NCI-H2171 (cell line): ENCODE results near the gene ZNF850.
A peak's percentile ranks its signal among the peaks of the same experiment; 100 is the strongest.
"Not testable (repeated sequence)": the region's sequence is repeated elsewhere in the genome, so short reads cannot be mapped to it uniquely, and the experiment has no call there.

Experiments used
- DNase-seq: peaks from one replicate; lab custom pipeline; 2025; lab: John Stamatoyannopoulos, UW

Gene ZNF850

GRCh38 chr19:36772311-36773222 lies at the start of gene ZNF850:
TSS of gene ZNF850 (minus strand) at chr19:36772807. CDS start at chr19:36762606, 10,201 bp downstream.
- peak; percentile 86 for DNase-seq

DNA sequence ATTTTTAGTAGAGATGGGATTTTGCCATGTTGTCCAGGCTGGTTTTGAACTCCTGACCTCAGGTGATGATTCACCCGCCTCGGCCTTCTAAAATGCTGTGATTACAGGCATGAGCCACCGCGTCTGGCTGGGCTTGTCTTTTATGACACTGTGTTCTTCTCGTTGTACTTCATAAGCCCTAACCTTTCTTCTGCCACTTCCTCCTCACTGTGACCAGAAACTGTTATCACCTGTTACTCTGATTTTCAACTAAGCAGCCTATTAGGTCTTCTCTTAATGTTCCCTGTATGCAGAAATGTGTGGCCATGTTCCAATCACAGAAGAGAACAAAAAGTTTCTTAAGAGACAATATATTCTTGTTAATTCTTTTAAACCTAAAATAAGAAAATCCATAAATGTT lies 49.2 kb upstream of the ZNF850 start:
- DNase-seq = no peak

- DNase-seq = no peak
These were observed 46.6 kb upstream of the ZNF850 start for GRCh38 chr19:36819130-36819630.

DNA sequence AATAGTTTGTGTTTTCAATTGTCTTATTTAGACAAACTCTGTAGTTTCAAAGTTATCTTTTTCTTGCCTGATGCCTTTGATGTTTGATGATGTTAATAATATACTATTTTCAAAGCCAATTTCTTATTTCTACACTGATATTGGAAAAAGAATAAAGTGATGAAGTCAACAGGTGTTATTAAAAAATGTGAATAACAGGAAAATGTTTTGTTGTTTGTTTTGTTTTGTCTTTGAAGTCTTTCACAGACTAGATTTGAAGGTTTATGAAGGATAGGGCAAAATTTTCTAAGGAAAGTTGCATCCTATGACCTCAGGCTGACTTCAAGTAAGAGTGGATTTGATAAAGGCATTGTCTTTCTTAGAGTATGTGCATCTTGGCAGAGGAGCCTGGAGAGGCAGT lies 34.4 kb upstream of the ZNF850 start:
- DNase-seq = no peak

GRCh38 chr19:36805364-36805763 lies 32.8 kb upstream of the ZNF850 start:
- DNase-seq = no peak

- DNase-seq = no peak
These were observed 25.1 kb upstream of the ZNF850 start for GRCh38 chr19:36797786-36798108.

GRCh38 chr19:36796714-36796992 lies 24.0 kb upstream of the ZNF850 start:
- no peak for DNase-seq

GRCh38 chr19:36791420-36792141 lies 19.0 kb upstream of the ZNF850 start:
- not testable (repeated sequence) for DNase-seq

GRCh38 chr19:36775768-36776167 lies 3.2 kb upstream of the ZNF850 start:
- no peak for DNase-seq

GRCh38 chr19:36773223-36773579 lies 594 bp upstream of the ZNF850 start:
- DNase-seq = no peak

GRCh38 chr19:36771261-36772231 lies 1.1 kb downstream of the ZNF850 start:
- no peak for DNase-seq

GRCh38 chr19:36750066-36750691 lies 22.4 kb downstream of the ZNF850 start:
- no peak for DNase-seq

DNA sequence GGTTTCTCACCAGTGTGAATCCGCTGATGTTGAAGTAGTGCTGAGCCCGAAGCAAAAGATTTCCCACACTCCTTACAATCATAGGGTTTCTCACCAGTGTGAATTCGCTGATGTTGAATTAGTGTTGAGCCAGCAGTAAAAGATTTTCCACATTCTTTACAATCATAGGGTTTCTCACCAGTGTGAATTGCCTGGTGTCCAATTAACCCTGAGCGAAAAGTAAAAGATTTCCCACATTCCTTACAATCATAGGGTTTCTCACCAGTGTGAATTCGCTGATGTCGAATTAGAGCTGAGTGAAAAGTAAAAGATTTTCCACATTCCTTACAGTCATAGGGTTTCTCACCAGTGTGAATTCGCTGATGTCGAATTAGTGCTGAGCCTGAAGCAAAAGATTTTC lies 23.0 kb downstream of the ZNF850 start:
- DNase-seq = not testable (repeated sequence)

DNA sequence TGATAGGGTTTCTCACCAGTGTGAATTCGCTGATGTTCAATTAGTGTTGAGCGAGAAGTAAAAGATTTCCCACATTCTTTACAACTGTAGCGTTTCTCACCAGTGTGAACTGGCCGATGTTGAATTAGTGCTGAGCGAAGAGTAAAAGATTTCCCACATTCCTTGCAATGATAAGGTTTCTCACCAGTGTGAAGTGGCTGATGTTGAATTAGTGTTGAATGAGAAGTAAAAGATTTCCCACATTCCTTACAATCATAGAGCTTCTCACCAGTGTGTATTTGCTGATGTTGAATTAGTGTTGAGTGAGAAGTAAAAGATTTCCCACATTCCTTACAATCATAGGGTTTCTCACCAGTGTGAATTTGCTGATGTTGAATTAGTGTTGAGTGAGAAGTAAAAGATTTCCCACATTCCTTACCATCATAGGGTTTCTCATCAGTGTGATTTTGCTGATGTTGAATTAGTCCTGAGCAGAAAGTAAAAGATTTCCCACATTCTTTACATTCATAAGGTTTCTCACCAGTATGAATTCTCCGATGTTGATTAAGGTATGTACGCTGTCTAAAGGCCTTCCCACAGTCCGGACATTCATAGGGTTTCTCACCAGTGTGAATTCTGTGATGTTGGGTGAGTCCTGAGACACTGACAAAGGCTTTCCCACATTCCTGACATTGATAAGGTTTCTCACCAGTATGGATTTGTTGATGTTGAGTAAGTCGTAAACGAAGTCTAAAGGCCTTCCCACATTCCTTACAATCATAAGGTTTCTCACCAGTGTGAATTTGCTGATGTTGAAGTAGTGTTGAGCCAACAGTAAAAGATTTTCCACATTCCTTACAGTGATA lies 24.0 kb downstream of the ZNF850 start:
- no peak for DNase-seq

DNA sequence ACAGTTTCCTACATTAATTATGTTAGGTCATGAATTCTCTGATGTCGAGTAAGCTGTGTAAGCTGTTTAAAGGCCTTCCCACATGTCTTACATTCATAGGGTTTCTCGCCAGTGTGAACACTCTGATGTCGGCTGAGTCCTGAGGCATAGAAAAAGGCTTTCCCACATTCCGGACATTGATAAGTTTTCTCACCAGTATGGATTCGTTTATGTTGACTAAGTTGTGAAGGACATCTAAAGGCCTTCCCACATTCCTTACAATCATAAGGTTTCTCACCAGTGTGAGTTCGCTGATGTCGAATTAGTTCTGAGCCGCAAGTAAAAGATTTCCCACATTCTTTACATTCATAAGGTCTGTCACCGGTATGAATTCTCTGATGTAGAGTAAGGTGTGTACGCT lies 24.9 kb downstream of the ZNF850 start:
- no peak for DNase-seq

GRCh38 chr19:36745870-36746269 lies 26.7 kb downstream of the ZNF850 start:
- no peak for DNase-seq

DNA sequence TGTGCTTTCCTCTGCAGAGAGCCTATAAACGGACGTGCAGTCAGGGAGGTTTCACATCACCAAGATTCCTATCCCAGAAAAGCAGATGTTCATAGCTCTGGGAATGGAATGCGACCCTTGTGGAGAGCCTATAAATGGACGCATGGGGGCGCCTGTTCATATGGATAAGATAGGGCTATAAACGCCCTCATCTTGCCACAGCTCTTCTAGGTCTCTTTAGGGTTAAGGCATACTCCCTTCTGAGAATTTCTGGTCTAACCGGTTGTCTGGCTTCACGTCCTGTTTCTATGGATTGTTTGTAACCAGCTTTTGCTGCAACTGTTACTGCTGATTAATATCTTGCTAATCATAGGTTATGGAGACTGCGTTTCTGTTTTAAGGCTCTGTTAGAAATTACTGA lies 36.4 kb downstream of the ZNF850 start:
- DNase-seq = not testable (repeated sequence)

- DNase-seq = no peak
These were observed 52.7 kb downstream of the ZNF850 start for GRCh38 chr19:36719687-36720556.

DNA sequence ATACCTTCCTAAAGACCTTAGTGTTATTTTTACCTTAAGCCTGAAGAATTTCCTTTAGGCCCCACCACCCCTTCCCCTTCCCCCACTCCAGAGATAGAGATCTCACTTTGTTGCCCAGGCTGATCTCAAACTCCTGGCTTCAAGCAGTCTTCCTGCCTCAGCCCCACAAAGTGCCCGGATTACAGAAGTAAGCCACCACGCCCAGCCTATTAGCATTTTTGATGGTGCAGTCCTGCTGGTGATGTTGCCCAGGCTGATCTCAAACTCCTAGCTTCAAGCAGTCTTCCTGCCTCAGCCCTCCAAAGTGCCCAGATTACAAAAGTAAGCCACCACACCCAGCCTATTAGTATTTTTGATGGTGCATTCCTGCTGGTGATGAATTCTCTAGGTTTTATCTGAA lies 63.2 kb downstream of the ZNF850 start:
- no peak for DNase-seq

DNA sequence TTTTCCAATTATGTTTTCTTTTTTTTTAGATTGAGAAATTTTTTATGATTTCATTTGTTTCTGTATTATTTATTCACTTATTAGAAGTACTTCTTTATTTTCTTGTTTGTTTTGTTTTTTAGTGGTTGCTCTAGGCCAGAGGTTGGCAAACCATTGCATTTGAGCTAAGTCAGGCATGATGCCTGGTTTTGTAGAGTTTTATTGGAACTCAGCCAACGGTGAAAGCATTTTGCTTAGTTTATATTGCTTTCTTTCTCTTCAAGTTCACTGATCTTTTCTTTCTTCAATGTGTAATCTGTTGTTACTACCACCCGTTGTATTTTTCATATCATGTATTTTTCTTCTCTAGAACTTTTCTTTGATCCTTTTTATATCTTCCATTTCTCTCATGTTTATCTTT lies 65.5 kb downstream of the ZNF850 start:
- DNase-seq = no peak
